RCC 7860 (cell line): ENCODE results near the gene ARHGEF28.
A peak's percentile ranks its signal among the peaks of the same experiment; 100 is the strongest.

ENCODE experiments used
- DNase-seq: peaks from one replicate; pipeline ENCODE4 v3.0.0-alpha.2; 2015; ENCODE audit warnings: low spot score
- FAIRE-seq: peaks from 2 replicates; lab custom pipeline; 2012; peaks lifted over from hg19 to GRCh38; lab: Jason Lieb, UNC

The ARHGEF28 gene

GRCh38 chr5:73728493-73729273 is 102.7 kb downstream of the ARHGEF28 start:
- DNase-seq (no peak), FAIRE-seq (no peak)

- DNase-seq = no peak
- FAIRE-seq = no peak
These were observed 103.3 kb downstream of the ARHGEF28 start for GRCh38 chr5:73729329-73729728.

- FAIRE-seq (no peak), DNase-seq (no peak)
These were observed 106.0 kb downstream of the ARHGEF28 start for GRCh38 chr5:73732045-73732444.

- FAIRE-seq (no peak), DNase-seq (no peak)
These were observed 107.2 kb downstream of the ARHGEF28 start for GRCh38 chr5:73733219-73733618.

GRCh38 chr5:73735032-73735734 is 109.2 kb downstream of the ARHGEF28 start:
- FAIRE-seq (no peak), DNase-seq (no peak)

- FAIRE-seq = no peak
- no peak for DNase-seq
These were observed 113.7 kb downstream of the ARHGEF28 start for GRCh38 chr5:73739650-73740049.

GRCh38 chr5:73740274-73740790 is 114.3 kb downstream of the ARHGEF28 start:
- FAIRE-seq (no peak), DNase-seq (no peak)

GRCh38 chr5:73743161-73743560 is 117.2 kb downstream of the ARHGEF28 start:
- no peak for DNase-seq
- FAIRE-seq = no peak

- DNase-seq (no peak), FAIRE-seq (no peak)
These were observed 119.8 kb downstream of the ARHGEF28 start for GRCh38 chr5:73745836-73746235.

GRCh38 chr5:73746608-73747007 is 120.6 kb downstream of the ARHGEF28 start:
- DNase-seq = no peak
- FAIRE-seq = no peak

- DNase-seq (no peak), FAIRE-seq (no peak)
These were observed 121.8 kb downstream of the ARHGEF28 start for GRCh38 chr5:73747696-73748380.

- FAIRE-seq (no peak), DNase-seq (no peak)
These were observed 122.8 kb downstream of the ARHGEF28 start for GRCh38 chr5:73748510-73749400.

GRCh38 chr5:73749485-73750270 is 123.7 kb downstream of the ARHGEF28 start:
- FAIRE-seq (no peak), DNase-seq (no peak)

GRCh38 chr5:73751254-73751914 is 125.4 kb downstream of the ARHGEF28 start:
- FAIRE-seq (no peak), DNase-seq (no peak)

GRCh38 chr5:73754254-73754653 is 128.3 kb downstream of the ARHGEF28 start:
- no peak for DNase-seq
- no peak for FAIRE-seq

- no peak for FAIRE-seq
These were observed 131.4 kb downstream of the ARHGEF28 start for GRCh38 chr5:73757416-73757815.

GRCh38 chr5:73759771-73760170 is 133.8 kb downstream of the ARHGEF28 start:
- FAIRE-seq = peak; percentile 82
- DNase-seq = peak; percentile 33

More at GRCh38 chr5:73757416-73757815, 131.4 kb downstream of the ARHGEF28 start:
- no peak for DNase-seq

GRCh38 chr5:73763300-73764032 is 137.5 kb downstream of the ARHGEF28 start:
- no peak for DNase-seq
- FAIRE-seq = no peak
